ENCODE measurements around the gene DMRTC2. TPM values are rescaled to one million over a fixed set of nuclear protein-coding genes. Genes with fewer than 3 reads are reported as not detected.

Gene DMRTC2
- total and polyA plus RNA-seq, 2 donors from 2014 or later = not detected

DNA sequence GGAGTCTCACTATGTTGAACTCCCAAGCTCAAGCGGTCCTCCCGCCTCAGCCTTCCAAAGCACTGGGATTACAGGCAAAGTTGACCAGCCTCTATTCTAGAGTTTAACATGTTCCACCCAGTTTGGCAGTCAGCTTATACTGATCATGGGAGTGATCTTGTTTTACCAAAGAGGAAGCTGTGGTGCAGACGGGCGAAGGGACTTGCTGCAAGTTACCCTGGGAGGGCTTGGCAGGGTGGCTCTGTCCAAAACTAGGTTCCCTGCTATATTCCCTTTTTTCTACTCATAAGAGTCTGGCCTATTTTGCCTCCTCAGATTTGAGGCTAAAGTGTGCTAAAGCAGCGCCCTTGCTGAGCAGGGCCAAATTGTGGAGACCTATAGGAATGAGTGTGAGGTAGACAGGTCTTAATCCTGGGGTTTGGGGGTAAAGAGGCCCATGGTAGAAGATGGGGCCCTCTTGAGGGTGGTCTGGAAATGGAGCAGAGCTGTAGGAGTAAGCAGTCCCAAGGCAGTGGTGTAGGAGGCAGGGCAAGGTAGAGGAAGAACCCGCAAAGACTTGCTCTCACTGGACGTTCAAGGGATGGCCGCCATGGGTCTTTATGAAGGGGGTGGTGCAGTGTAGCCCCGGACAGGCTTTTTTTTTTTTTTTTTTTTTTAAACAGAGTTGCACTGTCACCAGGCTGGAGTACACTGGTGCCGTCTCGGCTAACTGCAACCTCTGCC, 18.5 kb downstream of the DMRTC2 start:
- H3K36me3 ChIP-seq (ENCODE audit: control insufficient read depth in 2 of 3, insufficient read depth in 3 of 3, low read length in 3 of 3) = peaks cover 17 to 40% (median 21%) of the 10 kb centered on the region in 3 donors
- peaks cover 2 to 22% (median 11%) of the 10 kb centered on the region in 3 donors for H3K4me1 ChIP-seq (ENCODE audit: control insufficient read depth in 2 of 3, insufficient read depth in 2 of 3, low read depth in 1 of 3, low read length in 3 of 3)
- H3K9me3 ChIP-seq (ENCODE audit: control insufficient read depth in 2 of 3, insufficient read depth in 1 of 3, low read length in 3 of 3) = no peaks in the 10 kb centered on the region
- no peaks in the 10 kb centered on the region for H3K27me3 ChIP-seq (ENCODE audit: control insufficient read depth, insufficient read depth, low read length)
- DNase-seq (peak in 1 of 5 donors; percentile 26), FAIRE-seq (no peak)
- H3K4me3 ChIP-seq (ENCODE audit: low read length in 3 of 3) = no peak overlapping the region
- no peak for TF ChIP-seq CTCF (IDR thresholded peaks at IDR 0.05; ENCODE audit: borderline replicate concordance, extremely low read depth, insufficient read depth)
- intact Hi-C loops (cut with DNase I) = no loop called here
- H3K9ac ChIP-seq (ENCODE audit: low read length in 3 of 3) = no peak overlapping the region
- no peak overlapping the region for H3K27ac ChIP-seq (ENCODE audit: low read depth in 2 of 2, low read length in 2 of 2)

DNA sequence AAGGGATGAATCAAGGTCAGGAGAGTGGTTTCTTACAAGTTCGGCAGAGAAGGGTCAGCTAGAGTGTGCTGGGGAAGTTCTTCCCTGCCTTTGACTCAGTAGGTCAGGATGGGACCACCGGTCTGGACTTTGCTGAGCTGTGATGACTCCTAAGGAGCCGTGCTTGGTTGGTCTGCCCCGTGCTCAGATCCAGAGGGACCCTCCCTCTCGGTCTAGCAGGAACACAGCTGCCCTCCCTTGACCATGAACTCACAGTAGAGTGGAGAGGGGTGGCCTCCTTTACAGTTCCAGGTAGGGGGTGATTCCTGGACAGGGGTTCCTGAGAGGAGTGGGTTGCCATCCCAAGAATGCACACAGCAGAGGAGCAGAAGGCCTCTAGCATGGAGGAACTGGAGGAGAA, 19.5 kb downstream of the DMRTC2 start:
- FAIRE-seq (no peak), DNase-seq (peak in 1 of 5 donors; percentile 32)
- peaks cover 2 to 22% (median 11%) of the 10 kb centered on the region in 3 donors for H3K4me1 ChIP-seq (ENCODE audit: control insufficient read depth in 2 of 3, insufficient read depth in 2 of 3, low read depth in 1 of 3, low read length in 3 of 3)
- no peaks in the 10 kb centered on the region for H3K9me3 ChIP-seq (ENCODE audit: control insufficient read depth in 2 of 3, insufficient read depth in 1 of 3, low read length in 3 of 3)
- H3K9ac ChIP-seq (ENCODE audit: low read length in 3 of 3) = no peak overlapping the region
- no peaks in the 10 kb centered on the region for H3K27me3 ChIP-seq (ENCODE audit: control insufficient read depth, insufficient read depth, low read length)
- H3K4me3 ChIP-seq (ENCODE audit: low read length in 3 of 3) = no peak overlapping the region
- no peak overlapping the region for H3K27ac ChIP-seq (ENCODE audit: low read depth in 2 of 2, low read length in 2 of 2)
- intact Hi-C loops (cut with DNase I) = no loop called here
- H3K36me3 ChIP-seq (ENCODE audit: control insufficient read depth in 2 of 3, insufficient read depth in 3 of 3, low read length in 3 of 3) = peaks cover 17 to 50% (median 23%) of the 10 kb centered on the region in 3 donors
- TF ChIP-seq CTCF (IDR thresholded peaks at IDR 0.05; ENCODE audit: borderline replicate concordance, extremely low read depth, insufficient read depth) = no peak

GRCh38 chr19:41866284-41866683, 21.4 kb downstream of the DMRTC2 start:
- no peak overlapping the region for H3K9ac ChIP-seq (ENCODE audit: low read length in 3 of 3)
- no peak overlapping the region for H3K4me3 ChIP-seq (ENCODE audit: low read length in 3 of 3)
- DNase-seq (peak in 1 of 5 donors; percentile 17), FAIRE-seq (no peak)
- no peaks in the 10 kb centered on the region for H3K27me3 ChIP-seq (ENCODE audit: control insufficient read depth, insufficient read depth, low read length)
- peaks cover under 1 to 17% (median 4%) of the 10 kb centered on the region in 3 donors for H3K4me1 ChIP-seq (ENCODE audit: control insufficient read depth in 2 of 3, insufficient read depth in 2 of 3, low read depth in 1 of 3, low read length in 3 of 3)
- no peak overlapping the region for H3K27ac ChIP-seq (ENCODE audit: low read depth in 2 of 2, low read length in 2 of 2)
- no peaks in the 10 kb centered on the region for H3K9me3 ChIP-seq (ENCODE audit: control insufficient read depth in 2 of 3, insufficient read depth in 1 of 3, low read length in 3 of 3)
- H3K36me3 ChIP-seq (ENCODE audit: control insufficient read depth in 2 of 3, insufficient read depth in 3 of 3, low read length in 3 of 3) = peaks cover 13 to 57% (median 29%) of the 10 kb centered on the region in 3 donors
- no peak for TF ChIP-seq CTCF (IDR thresholded peaks at IDR 0.05; ENCODE audit: borderline replicate concordance, extremely low read depth, insufficient read depth)
- intact Hi-C loops (cut with DNase I) = no loop called here
